Lower leg skin (tissue), 4 donors: ENCODE data around the gene BNC2. TPM values are rescaled to one million over a fixed set of nuclear protein-coding genes. Genes with fewer than 3 reads are reported as not detected.

Experiments
- DNase-seq, 2 donors: peaks; one replicate each; pipeline ENCODE4 v3.0.0-alpha.2; 2019; ENCODE audit warnings: low spot score in 2 of 2
- H3K4me3 ChIP-seq: fragments of 200-600 bp; sonication (generic); 2 replicates; pipeline ENCODE4 v1.5.1; 2017; ENCODE audit warnings: mild to moderate bottlenecking, low read depth; ENCODE audit not compliant: poor library complexity, severe bottlenecking
- POLR2A ChIP-seq, 2 donors: fragments of 450-650 bp; IDR thresholded peaks; one replicate each; pipeline ENCODE4 v1.6.1; 2016 to 2017; ENCODE audit warnings: antibody characterized with exemption in 2 of 2, mild to moderate bottlenecking in 1 of 2, moderate library complexity in 1 of 2
- WGBS, 2 donors: methylation state at CpG; one replicate each; pipeline ENCODE4 v1.1.5; 2018; 5-methylcytosine and 5-hydroxymethylcytosine counted together
- intact Hi-C: fragments of 100-400 bp; cut with DNase I; formaldehyde crosslinking; loops from one replicate; pipeline ENCODE4 v1.15.0; 2023; ENCODE audit warnings: low total_unique reads
- total RNA-seq, 4 donors: library from RNA; depleted of rRNA; stranded (reverse); fragments of >200 nt; gene quantifications; one replicate each; pipeline ENCODE4 v1.1.0, GENCODE V29; 2016
- TF ChIP-seq, protein P1 (sequence below), 3 donors: fragments of 450-650 bp; IDR thresholded peaks; one replicate each; pipeline ENCODE4 v1.5.1; 2016; ENCODE audit warnings: antibody characterized with exemption in 3 of 3, mild to moderate bottlenecking in 3 of 3, moderate library complexity in 2 of 3

The BNC2 gene
- total RNA-seq, 4 donors from 2014 or later, result 1.7 to 8.5 (median 3.7) TPM

DNA sequence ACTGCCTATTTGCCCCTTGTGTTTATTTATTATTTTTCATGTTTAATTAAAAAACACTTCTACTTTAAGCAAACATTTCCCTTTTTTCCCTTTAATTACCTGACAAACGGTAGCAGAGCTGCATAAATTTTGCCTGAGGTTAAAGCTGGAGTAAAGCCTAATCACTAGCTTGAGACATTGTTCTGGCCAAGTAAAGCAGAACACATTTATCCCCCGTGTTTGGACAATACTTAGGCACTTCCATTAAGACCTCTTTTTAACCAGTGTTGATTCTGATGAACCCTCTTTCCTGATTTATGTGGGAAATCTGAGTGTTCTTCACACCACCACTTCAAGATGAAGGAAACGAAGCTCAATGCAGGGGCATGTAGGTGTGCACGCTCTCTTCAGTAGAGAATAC, 54.5 kb downstream of the BNC2 start:
- intact Hi-C loops, result no loop called here
- no peak for TF ChIP-seq POLR2A (IDR thresholded peaks at IDR 0.05)
- TF ChIP-seq, protein P1, sequence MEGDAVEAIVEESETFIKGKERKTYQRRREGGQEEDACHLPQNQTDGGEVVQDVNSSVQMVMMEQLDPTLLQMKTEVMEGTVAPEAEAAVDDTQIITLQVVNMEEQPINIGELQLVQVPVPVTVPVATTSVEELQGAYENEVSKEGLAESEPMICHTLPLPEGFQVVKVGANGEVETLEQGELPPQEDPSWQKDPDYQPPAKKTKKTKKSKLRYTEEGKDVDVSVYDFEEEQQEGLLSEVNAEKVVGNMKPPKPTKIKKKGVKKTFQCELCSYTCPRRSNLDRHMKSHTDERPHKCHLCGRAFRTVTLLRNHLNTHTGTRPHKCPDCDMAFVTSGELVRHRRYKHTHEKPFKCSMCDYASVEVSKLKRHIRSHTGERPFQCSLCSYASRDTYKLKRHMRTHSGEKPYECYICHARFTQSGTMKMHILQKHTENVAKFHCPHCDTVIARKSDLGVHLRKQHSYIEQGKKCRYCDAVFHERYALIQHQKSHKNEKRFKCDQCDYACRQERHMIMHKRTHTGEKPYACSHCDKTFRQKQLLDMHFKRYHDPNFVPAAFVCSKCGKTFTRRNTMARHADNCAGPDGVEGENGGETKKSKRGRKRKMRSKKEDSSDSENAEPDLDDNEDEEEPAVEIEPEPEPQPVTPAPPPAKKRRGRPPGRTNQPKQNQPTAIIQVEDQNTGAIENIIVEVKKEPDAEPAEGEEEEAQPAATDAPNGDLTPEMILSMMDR (IDR thresholded peaks at IDR 0.05), result no peak
- no peak for DNase-seq
- H3K4me3 ChIP-seq, result no peak overlapping the region
- 55 to 65% methylated on average over 4 of the region's 4 CpGs for WGBS, 2 donors

DNA sequence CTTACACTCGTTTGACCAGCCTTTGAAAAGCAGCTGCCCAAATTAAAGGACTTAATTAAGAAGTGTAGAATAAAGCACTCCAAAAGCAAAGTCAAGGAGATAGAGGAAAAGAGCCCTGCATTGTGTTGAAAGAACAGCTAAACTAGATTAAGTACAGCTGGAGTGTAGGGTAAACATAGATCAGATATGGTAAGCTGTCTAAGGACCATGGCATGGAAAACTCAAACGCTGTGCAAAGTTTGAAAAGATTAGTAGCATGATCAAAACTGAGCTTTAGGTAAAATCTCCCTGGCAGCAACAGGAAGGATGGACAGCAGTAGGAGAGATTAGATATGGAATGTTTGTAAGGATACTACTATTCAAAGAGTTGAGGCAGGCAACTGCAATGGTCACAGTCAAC, 55.4 kb downstream of the BNC2 start:
- no peak for DNase-seq
- WGBS, 2 donors, result 83 to 86% methylated on average over 2 of the region's 2 CpGs
- intact Hi-C loops, result no loop called here
- no peak overlapping the region for H3K4me3 ChIP-seq
- TF ChIP-seq POLR2A (IDR thresholded peaks at IDR 0.05), result no peak
- TF ChIP-seq, protein P1 (IDR thresholded peaks at IDR 0.05), result no peak

DNA sequence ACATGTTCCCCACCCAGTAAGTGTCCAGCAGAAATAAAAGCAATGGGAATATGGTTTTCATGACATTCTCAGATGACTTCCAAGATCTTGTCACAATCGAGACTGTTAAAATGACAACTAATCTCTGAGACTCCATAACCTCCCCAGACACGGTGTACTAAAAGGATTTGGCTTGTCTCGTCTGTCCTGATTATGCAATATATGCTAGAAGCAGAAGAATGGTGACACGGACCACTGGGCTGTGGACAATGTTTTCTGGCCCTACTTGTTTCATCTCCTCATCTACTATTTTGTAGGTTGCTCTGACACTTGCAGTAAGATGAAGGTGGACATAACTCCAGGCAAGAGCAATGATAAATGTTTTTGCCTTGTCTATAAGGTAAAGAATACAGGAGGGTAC, 56.6 kb downstream of the BNC2 start:
- intact Hi-C loops, result no loop called here
- TF ChIP-seq, protein P1 (IDR thresholded peaks at IDR 0.05), result no peak
- TF ChIP-seq POLR2A (IDR thresholded peaks at IDR 0.05), result no peak
- H3K4me3 ChIP-seq, result no peak overlapping the region
- no peak for DNase-seq
- WGBS, 2 donors, result 78 to 82% methylated on average over 4 of the region's 4 CpGs

DNA sequence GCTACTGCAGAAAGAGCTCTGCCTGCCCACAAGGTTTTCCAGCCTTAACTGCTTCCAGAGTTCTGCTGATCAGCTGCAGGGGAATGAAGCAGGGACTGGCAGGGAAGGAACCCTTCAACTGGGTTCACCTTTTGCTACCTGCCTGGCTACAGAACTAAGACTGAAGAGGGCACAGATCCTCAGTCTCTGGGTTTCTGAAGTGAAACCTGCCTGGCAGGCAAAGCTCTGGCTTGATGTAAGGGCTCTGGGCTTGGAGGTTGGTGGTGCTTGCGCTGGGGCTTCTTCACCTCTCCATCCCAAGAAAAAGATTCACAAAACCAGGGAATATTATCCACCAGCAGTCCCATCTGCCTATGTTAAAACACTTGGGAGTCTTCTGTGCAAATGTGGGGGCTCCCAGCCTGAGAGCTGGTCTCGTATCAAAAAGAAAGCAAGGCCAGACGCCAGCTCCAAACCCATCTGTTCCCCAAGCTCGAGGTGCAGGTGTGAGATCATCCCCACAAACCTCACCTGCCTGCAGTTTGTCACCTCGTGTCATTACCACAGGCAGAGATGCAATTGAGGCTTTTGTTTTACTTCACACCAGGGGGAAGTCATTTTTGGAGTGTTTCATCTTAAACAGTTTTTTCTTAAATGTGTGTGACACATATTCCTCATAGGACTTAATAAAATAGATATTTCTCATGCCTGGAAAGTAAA, 58.3 kb downstream of the BNC2 start:
- no peak for TF ChIP-seq POLR2A (IDR thresholded peaks at IDR 0.05)
- TF ChIP-seq, protein P1 (IDR thresholded peaks at IDR 0.05), result no peak
- H3K4me3 ChIP-seq, result no peak overlapping the region
- no peak for DNase-seq
- WGBS, 2 donors, result 84 to 86% methylated on average over 5 of the region's 5 CpGs
- intact Hi-C loops, result no loop called here

DNA sequence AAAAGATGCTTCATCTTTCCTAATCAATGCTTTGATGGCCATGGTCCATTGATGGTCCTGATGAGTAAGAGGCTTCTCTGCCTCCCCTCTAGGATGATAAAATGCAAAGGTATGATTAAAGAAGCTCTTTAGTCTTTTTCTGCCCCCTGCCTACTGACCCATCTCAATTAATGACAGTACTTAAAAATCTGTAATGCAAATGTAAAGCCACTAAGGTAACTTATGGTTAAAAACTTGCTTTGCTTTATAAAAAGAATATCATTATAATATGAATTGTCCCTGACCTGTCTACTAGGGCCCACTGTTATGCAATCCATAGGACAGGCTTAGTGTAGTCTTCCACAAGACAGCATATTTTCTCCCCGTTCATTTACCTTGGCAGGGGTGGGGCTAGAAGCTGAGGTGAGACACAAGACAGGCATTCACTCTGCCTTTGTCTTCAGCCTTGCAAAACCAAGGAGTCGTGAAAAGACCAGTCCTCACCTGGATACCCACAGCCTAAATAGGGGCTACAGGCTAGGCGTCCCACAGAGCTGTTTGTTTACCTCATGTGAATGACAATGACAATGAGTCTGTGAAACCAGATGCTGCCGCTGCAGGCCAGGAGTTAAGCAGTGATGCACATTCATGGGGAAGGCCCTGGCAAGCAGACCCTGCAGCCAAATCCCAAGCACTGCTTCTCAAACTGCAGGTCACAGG, 60.4 kb downstream of the BNC2 start:
- WGBS, 2 donors, result 76% methylated on average over 4 of the region's 4 CpGs
- intact Hi-C loops, result no loop called here

More for the DNA sequence above, 60.4 kb downstream of the BNC2 start:
- TF ChIP-seq, protein P1 (IDR thresholded peaks at IDR 0.05), result no peak
- no peak for TF ChIP-seq POLR2A (IDR thresholded peaks at IDR 0.05)
- no peak for DNase-seq
- H3K4me3 ChIP-seq, result no peak overlapping the region
